ENCODE data around the gene SERTM1.

The SERTM1 gene

DNA sequence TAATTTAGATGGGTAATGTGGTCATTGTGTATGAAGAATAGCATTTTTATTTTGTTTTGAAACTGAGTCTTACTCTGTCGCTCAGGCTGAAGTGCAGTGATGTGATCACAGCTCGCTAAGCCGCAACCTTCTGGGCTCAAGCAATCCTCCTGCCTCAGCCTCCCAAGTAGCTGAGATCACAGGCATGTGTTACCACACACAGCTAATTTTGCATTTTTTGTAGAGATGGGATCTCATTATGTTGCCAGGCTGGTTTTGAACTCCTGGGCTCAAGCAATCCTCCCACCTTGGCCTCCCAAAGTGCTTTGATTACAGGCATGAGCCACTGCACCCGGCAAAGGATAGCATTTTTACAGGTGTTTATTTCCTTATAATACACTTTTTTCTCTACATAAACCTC lies 36.6 kb downstream of the SERTM1 start:
- H3K27me3 ChIP-seq = no peaks in the 10 kb centered on the region
- H3K9me3 ChIP-seq = no peaks in the 10 kb centered on the region
- intact Hi-C loops (cut with DNase I; ENCODE audit: low total_unique reads) = no loop called here
- no peak overlapping the region for H3K27ac ChIP-seq
- H3K36me3 ChIP-seq = no peaks in the 10 kb centered on the region
- no peak overlapping the region for H3K4me3 ChIP-seq
- peaks cover 0 to 7% (median 0%) of the 10 kb centered on the region in 4 donors for H3K4me1 ChIP-seq
- DNase-seq = no peak
- TF ChIP-seq CTCF (IDR thresholded peaks at IDR 0.05) = no peak

DNA sequence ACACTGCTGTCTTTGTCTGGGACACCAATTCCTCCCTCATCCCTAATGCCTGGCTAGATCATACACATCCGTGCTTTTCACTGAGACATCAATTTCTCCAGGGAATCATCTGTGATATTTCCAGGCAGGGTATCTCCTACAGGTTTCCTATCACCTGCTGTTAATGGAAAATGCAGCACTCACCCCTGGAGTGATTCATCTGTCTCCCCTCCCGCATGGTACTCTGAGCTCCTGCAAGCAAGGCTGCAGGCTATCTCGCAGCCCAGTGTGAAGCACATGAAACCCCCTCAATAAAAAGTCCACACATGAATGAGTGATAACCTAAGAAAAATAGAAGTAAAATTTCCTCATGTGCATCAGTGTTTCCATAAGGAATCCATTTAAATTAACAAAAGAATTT lies 38.5 kb downstream of the SERTM1 start:
- intact Hi-C loops (cut with DNase I; ENCODE audit: low total_unique reads) = no loop called here
- H3K9me3 ChIP-seq = no peaks in the 10 kb centered on the region
- TF ChIP-seq CTCF (IDR thresholded peaks at IDR 0.05) = no peak
- no peaks in the 10 kb centered on the region for H3K36me3 ChIP-seq
- no peaks in the 10 kb centered on the region for H3K4me1 ChIP-seq
- no peaks in the 10 kb centered on the region for H3K27me3 ChIP-seq
- H3K4me3 ChIP-seq = no peak overlapping the region
- H3K27ac ChIP-seq = no peak overlapping the region
- DNase-seq = no peak

DNA sequence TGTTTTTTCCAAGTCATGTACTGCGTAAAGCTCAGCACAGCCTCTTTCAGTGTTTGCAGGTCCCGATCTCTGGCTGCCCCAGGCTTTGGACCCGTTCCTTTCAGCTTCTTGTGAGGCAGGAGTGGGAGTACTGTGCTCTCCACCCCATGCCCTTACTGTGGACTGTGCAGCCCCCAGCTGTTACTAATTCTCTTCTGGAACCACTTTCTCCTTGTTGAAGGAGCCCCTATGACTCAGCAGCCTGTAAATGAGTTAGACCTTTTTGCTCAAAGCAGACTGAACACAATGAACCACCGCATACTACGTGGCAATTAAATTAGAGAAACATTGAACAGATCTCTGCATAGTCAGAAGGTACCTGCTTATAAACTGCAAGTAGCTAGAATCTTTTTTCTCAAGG lies 39.0 kb downstream of the SERTM1 start:
- Histone ChIP-seq H3K27ac (no peak overlapping the region), H3K4me3 (no peak overlapping the region), H3K27me3 (no peaks in the 10 kb centered on the region), H3K4me1 (no peaks in the 10 kb centered on the region), H3K36me3 (no peaks in the 10 kb centered on the region), H3K9me3 (no peaks in the 10 kb centered on the region)
- DNase-seq = no peak
- intact Hi-C loops (cut with DNase I; ENCODE audit: low total_unique reads) = no loop called here
- no peak for TF ChIP-seq CTCF (IDR thresholded peaks at IDR 0.05)

DNA sequence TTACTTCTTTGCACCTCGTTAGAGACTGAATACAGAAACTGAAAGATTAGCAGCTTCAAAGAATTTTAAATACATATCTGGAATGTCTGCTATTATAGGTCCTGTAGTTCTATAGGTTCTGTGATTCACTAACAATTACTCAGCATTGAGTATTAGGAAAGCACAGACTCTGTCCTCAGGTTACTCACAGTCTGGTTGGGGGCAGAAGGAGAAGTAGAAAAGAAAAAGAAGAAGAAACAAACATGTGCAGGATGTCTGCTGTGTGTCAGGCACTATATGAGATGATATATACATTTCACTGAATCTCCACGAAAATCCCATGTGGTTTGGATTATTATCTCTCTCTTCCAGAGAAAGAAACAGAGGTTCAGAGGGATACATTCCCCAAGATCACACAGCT lies 40.1 kb downstream of the SERTM1 start:
- intact Hi-C loops (cut with DNase I; ENCODE audit: low total_unique reads) = no loop called here
- H3K9me3 ChIP-seq = no peaks in the 10 kb centered on the region
- no peaks in the 10 kb centered on the region for H3K27me3 ChIP-seq
- H3K36me3 ChIP-seq = no peaks in the 10 kb centered on the region
- no peak overlapping the region for H3K27ac ChIP-seq
- TF ChIP-seq CTCF (IDR thresholded peaks at IDR 0.05) = no peak
- H3K4me3 ChIP-seq = no peak overlapping the region
- no peak for DNase-seq
- H3K4me1 ChIP-seq = no peaks in the 10 kb centered on the region

- Histone ChIP-seq H3K4me1 (no peaks in the 10 kb centered on the region), H3K27me3 (no peaks in the 10 kb centered on the region), H3K9me3 (no peaks in the 10 kb centered on the region), H3K36me3 (no peaks in the 10 kb centered on the region), H3K4me3 (no peak overlapping the region), H3K27ac (no peak overlapping the region)
- TF ChIP-seq CTCF (IDR thresholded peaks at IDR 0.05) = no peak
- intact Hi-C loops (cut with DNase I; ENCODE audit: low total_unique reads) = no loop called here
- no peak for DNase-seq
Measured at GRCh38 chr13:36715841-36716240, 42.0 kb downstream of the SERTM1 start.

DNA sequence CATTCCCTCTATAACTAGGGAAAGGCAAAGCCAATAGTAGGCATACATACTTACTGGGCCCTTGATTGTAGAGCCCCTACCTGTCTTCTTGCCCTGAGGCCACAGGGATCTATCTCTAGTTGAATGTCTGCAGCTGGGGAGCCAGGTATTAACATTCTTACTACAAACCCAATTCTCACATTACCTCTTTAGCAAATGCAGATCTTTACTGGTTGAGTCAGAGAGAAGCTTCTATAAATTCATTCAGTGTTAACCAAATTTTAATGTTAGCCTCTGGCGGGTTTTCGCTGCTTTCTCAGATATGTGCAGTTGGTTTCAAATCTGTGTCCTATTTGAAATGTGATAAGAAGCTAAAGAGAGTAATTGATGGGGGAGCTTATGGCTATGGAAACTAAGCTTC lies 43.2 kb downstream of the SERTM1 start:
- Histone ChIP-seq H3K36me3 (no peaks in the 10 kb centered on the region), H3K4me1 (no peaks in the 10 kb centered on the region), H3K4me3 (no peak overlapping the region), H3K27me3 (no peaks in the 10 kb centered on the region), H3K9me3 (no peaks in the 10 kb centered on the region), H3K27ac (no peak overlapping the region)
- intact Hi-C loops (cut with DNase I; ENCODE audit: low total_unique reads) = no loop called here
- no peak for TF ChIP-seq CTCF (IDR thresholded peaks at IDR 0.05)
- DNase-seq = no peak
